ENCODE measurements around the gene HMGCR. TPM values are rescaled to one million over a fixed set of nuclear protein-coding genes. Genes with fewer than 3 reads are reported as not detected.

Gene HMGCR
- total RNA-seq, 1 experiment from 2014 or later = 137 TPM

GRCh38 chr5:75380099-75380498 is 43.1 kb downstream of the HMGCR start:
- Mint-ChIP-seq H3K27ac (no peak overlapping the region), H3K36me3 (peaks cover 14% of the 10 kb centered on the region), H3K4me1 (peaks cover 1% of the 10 kb centered on the region; the same call in 1 of the 2 replicates), H3K27me3 (ENCODE audit: low read depth) (no peaks in the 10 kb centered on the region), H3K9me3 (no peaks in the 10 kb centered on the region), H3K4me3 (no peak overlapping the region)
- CTCF ChIA-PET = no interaction called here
- POLR2A ChIA-PET = no interaction called here
- DNase-seq (ENCODE audit: low spot score) (no peak), ATAC-seq (no peak)
- TF ChIP-seq STAT6 (CRISPR knock-in tag; conservative IDR thresholded peaks at IDR 0.05; ENCODE audit: low read depth) (no peak), ZNF138 (CRISPR knock-in tag; conservative IDR thresholded peaks at IDR 0.05) (no peak), NR2C2 (CRISPR knock-in tag; IDR thresholded peaks at IDR 0.05) (no peak), ZNF121 (CRISPR knock-in tag; IDR thresholded peaks at IDR 0.05) (no peak), FOXK1 (CRISPR knock-in tag; IDR thresholded peaks at IDR 0.05) (no peak), SMAD3 (CRISPR knock-in tag; IDR thresholded peaks at IDR 0.05; ENCODE audit: borderline replicate concordance) (no peak)

GRCh38 chr5:75381456-75381855 is 44.4 kb downstream of the HMGCR start:
- H3K4me3 Mint-ChIP-seq = no peak overlapping the region
- ATAC-seq (no peak), DNase-seq (ENCODE audit: low spot score) (no peak)
- H3K4me1 Mint-ChIP-seq = no peaks in the 10 kb centered on the region
- ChIA-PET POLR2A (no interaction called here), CTCF (no interaction called here)
- H3K9me3 Mint-ChIP-seq = no peaks in the 10 kb centered on the region
- H3K27ac Mint-ChIP-seq = no peak overlapping the region
- H3K27me3 Mint-ChIP-seq (ENCODE audit: low read depth) = no peaks in the 10 kb centered on the region
- TF ChIP-seq ARID4B (CRISPR knock-in tag; IDR thresholded peaks at IDR 0.05; ENCODE audit: borderline replicate concordance) (no peak), TEAD1 (CRISPR knock-in tag; IDR thresholded peaks at IDR 0.05) (no peak), ATF6 (CRISPR knock-in tag; IDR thresholded peaks at IDR 0.05) (no peak), CREM (CRISPR knock-in tag; IDR thresholded peaks at IDR 0.05) (no peak), E2F4 (CRISPR knock-in tag; IDR thresholded peaks at IDR 0.05; ENCODE audit: borderline replicate concordance, low read depth) (no peak), ZMAT4 (CRISPR knock-in tag; IDR thresholded peaks at IDR 0.05) (no peak), RELA (CRISPR knock-in tag; IDR thresholded peaks at IDR 0.05; ENCODE audit: borderline replicate concordance) (no peak), NFE2L1 (CRISPR knock-in tag; IDR thresholded peaks at IDR 0.05) (no peak), FOXJ3 (CRISPR knock-in tag; IDR thresholded peaks at IDR 0.05; ENCODE audit: borderline replicate concordance) (no peak), CREB1 (CRISPR knock-in tag; IDR thresholded peaks at IDR 0.05) (no peak), MAX (CRISPR knock-in tag; IDR thresholded peaks at IDR 0.05) (no peak), TCF7 (CRISPR knock-in tag; IDR thresholded peaks at IDR 0.05; ENCODE audit: low read depth) (no peak), ATF1 (CRISPR knock-in tag; IDR thresholded peaks at IDR 0.05) (no peak), ZNF416 (CRISPR knock-in tag; IDR thresholded peaks at IDR 0.05) (no peak), ZNF121 (CRISPR knock-in tag; IDR thresholded peaks at IDR 0.05) (no peak), CBFB (CRISPR knock-in tag; IDR thresholded peaks at IDR 0.05; ENCODE audit: low read depth) (no peak), GTF2I (CRISPR knock-in tag; conservative IDR thresholded peaks at IDR 0.05) (no peak), E2F1 (CRISPR knock-in tag; IDR thresholded peaks at IDR 0.05) (no peak)
- peaks cover 14% of the 10 kb centered on the region for H3K36me3 Mint-ChIP-seq

All from WTC11 (cell line).